HepG2 (cell line): ENCODE data around the gene DAPK1. TPM values are rescaled to one million over a fixed set of nuclear protein-coding genes. Genes with fewer than 3 reads are reported as not detected.

Experiments
- ATAC-seq: fragments of 200-7000 bp; cut with Tn5 transposase; 3 replicates; pipeline ENCODE4 v1.9.1; 2020; ENCODE audit warnings: mild to moderate bottlenecking, moderate library complexity
- BruUV-seq: library from RNA; stranded (reverse); fragments of 400-500 nt; replicated peaks from 2 replicates; lab custom pipeline; 2021; lab: Mats Ljungman, UMichigan
- CTCF ChIA-PET: fragments of 300-600 bp; formaldehyde crosslinking; extraction: SDS; loops from one replicate; lab custom pipeline; 2021; ENCODE audit warnings: low total read pairs, inconsistent platforms, low intra/inter-chr PET ratio; lab: Yijun Ruan, JAX
- POLR2A ChIA-PET: fragments of 350-600 bp; sonication (Branson Sonifier 250); formaldehyde crosslinking; loops from one replicate; lab custom pipeline; 2020; ENCODE audit warnings: antibody characterized with exemption, inconsistent platforms; lab: Yijun Ruan, JAX
- DNase-seq: peaks from one replicate; pipeline ENCODE4 v3.0.0-alpha.2; 2015; ENCODE audit warnings: low spot score
- FAIRE-seq: peaks from 3 replicates; lab custom pipeline; 2011; peaks lifted over from hg19 to GRCh38; lab: Jason Lieb, UNC
- H2AFZ ChIP-seq: one replicate; pipeline ENCODE4 v1.6.1; 2011; ENCODE audit warnings: low read length, inconsistent platforms
- H3K27ac ChIP-seq: fragments of 300-600 bp; 3 replicates; pipeline ENCODE4 v1.8.0; 2011; ENCODE audit warnings: mixed run types, mild to moderate bottlenecking, mixed read lengths, low read length, inconsistent platforms; ENCODE audit not compliant: insufficient read depth; ENCODE audit errors: extremely low read length
- H3K27me3 ChIP-seq, 2 experiments: fragments of 200-600 bp in 1 of 2; 2 replicates in 1 of 2; 3 replicates in 1 of 2; pipeline versions ENCODE4 v1.6.0 to v1.8.0; 2011; ENCODE audit warnings: low read length in 2 of 2, mild to moderate bottlenecking in 2 of 2, moderate library complexity in 2 of 2, inconsistent platforms in 1 of 2; ENCODE audit not compliant: insufficient read depth in 2 of 2, control insufficient read depth in 1 of 2
- H3K36me3 ChIP-seq, 2 experiments: fragments of 200-600 bp in 1 of 2; replicated peaks in 1 of 2; 2 replicates in 1 of 2; 3 replicates in 1 of 2; pipeline versions ENCODE4 v1.5.1 to v1.8.0; 2011; ENCODE audit warnings: low read length in 2 of 2, inconsistent platforms in 1 of 2; ENCODE audit not compliant: insufficient read depth in 2 of 2, control insufficient read depth in 1 of 2
- H3K4me1 ChIP-seq: 2 replicates; pipeline ENCODE4 v1.5.1; 2012; ENCODE audit warnings: low read length, inconsistent platforms; ENCODE audit not compliant: insufficient read depth
- H3K4me2 ChIP-seq: 2 replicates; pipeline ENCODE4 v1.6.0; 2011; ENCODE audit warnings: low read depth, low read length, inconsistent platforms
- H3K4me3 ChIP-seq, 3 experiments: fragments of 200-600 bp in 1 of 3; sonication (generic), shearing (Covaris generic) in 1 of 3; replicated peaks in 1 of 3; 2 replicates each; pipeline ENCODE4 v1.5.1; 2011 to 2016; ENCODE audit warnings: low read length in 3 of 3, inconsistent platforms in 2 of 3, low read depth in 2 of 3, mild to moderate bottlenecking in 2 of 3, control low read depth in 1 of 3, mixed read lengths in 1 of 3; ENCODE audit not compliant: insufficient read depth in 1 of 3
- H3K79me2 ChIP-seq: one replicate; pipeline ENCODE4 v1.6.1; 2011; ENCODE audit warnings: low read length, inconsistent platforms; ENCODE audit not compliant: insufficient read depth
- H3K9ac ChIP-seq: 2 replicates; pipeline ENCODE4 v1.6.0; 2011; ENCODE audit warnings: mild to moderate bottlenecking, low read depth, low read length, inconsistent platforms; ENCODE audit not compliant: insufficient read depth
- H3K9me3 ChIP-seq: 2 replicates; pipeline ENCODE4 v1.5.1; 2012; ENCODE audit warnings: mild to moderate bottlenecking, low read length
- H4K20me1 ChIP-seq: 2 replicates; pipeline ENCODE4 v1.6.0; 2011; ENCODE audit warnings: inconsistent platforms, mild to moderate bottlenecking, low read length, moderate library complexity; ENCODE audit not compliant: insufficient read depth
- GLI4 ChIP-seq: sonication (generic); formaldehyde crosslinking; IDR thresholded peaks from 2 replicates; pipeline ENCODE4 v1.5.1; 2020; ENCODE audit warnings: missing genetic modification reagents, mild to moderate bottlenecking, moderate library complexity, borderline replicate concordance
- GTF2F1 ChIP-seq: fragments of 150-350 bp; IDR thresholded peaks from 2 replicates; pipeline ENCODE4 v1.6.1; 2014; ENCODE audit warnings: low read length
- HNRNPUL1 ChIP-seq: fragments of 200-400 bp; formaldehyde crosslinking; IDR thresholded peaks from 2 replicates; pipeline ENCODE4 v1.6.1; 2017; ENCODE audit warnings: low read depth, mild to moderate bottlenecking, low read length, moderate library complexity
- KDM6A ChIP-seq: IDR thresholded peaks from 2 replicates; pipeline ENCODE4 v1.6.1; 2016; ENCODE audit warnings: low read depth
- MAFF ChIP-seq: IDR thresholded peaks from 2 replicates; pipeline ENCODE4 v1.6.1; 2011; ENCODE audit warnings: low read depth, low read length, improper control_type of control experiment
- MED13 ChIP-seq: sonication (generic); formaldehyde crosslinking; IDR thresholded peaks from 2 replicates; pipeline ENCODE4 v1.5.0; 2020; ENCODE audit warnings: missing genetic modification reagents
- ZNF136 ChIP-seq: sonication (generic); formaldehyde crosslinking; IDR thresholded peaks from 2 replicates; pipeline ENCODE4 v1.8.1; 2022; ENCODE audit warnings: low read depth, mild to moderate bottlenecking, moderate library complexity, missing genetic modification reagents
- ZNF18 ChIP-seq: sonication (generic); formaldehyde crosslinking; IDR thresholded peaks from 2 replicates; pipeline ENCODE4 v1.8.0; 2022; ENCODE audit warnings: mild to moderate bottlenecking, missing genetic modification reagents; ENCODE audit not compliant: insufficient replicate concordance
- ZNF253 ChIP-seq: sonication (generic); formaldehyde crosslinking; IDR thresholded peaks from 2 replicates; pipeline ENCODE4 v1.8.0; 2022; ENCODE audit warnings: mild to moderate bottlenecking, missing genetic modification reagents, borderline replicate concordance
- ZNF280D ChIP-seq: sonication (generic); formaldehyde crosslinking; IDR thresholded peaks from 2 replicates; pipeline ENCODE4 v1.5.1; 2020; ENCODE audit warnings: mild to moderate bottlenecking, missing genetic modification reagents
- ZNF619 ChIP-seq: sonication (generic); formaldehyde crosslinking; IDR thresholded peaks from 2 replicates; pipeline ENCODE4 v1.4.0; 2020; ENCODE audit warnings: mild to moderate bottlenecking, missing genetic modification reagents
- ZNF652 ChIP-seq: IDR thresholded peaks from 2 replicates; pipeline ENCODE4 v1.6.1; 2016; ENCODE audit warnings: low read depth, borderline replicate concordance
- ZNF670 ChIP-seq: sonication (generic); formaldehyde crosslinking; IDR thresholded peaks from 2 replicates; pipeline ENCODE4 v1.8.0; 2022; ENCODE audit warnings: mild to moderate bottlenecking, missing genetic modification reagents, borderline replicate concordance
- ZNF776 ChIP-seq: sonication (generic); formaldehyde crosslinking; IDR thresholded peaks from 2 replicates; pipeline ENCODE4 v1.4.0; 2020; ENCODE audit warnings: mild to moderate bottlenecking, missing genetic modification reagents
- WGBS: methylation state at CpG from one replicate; pipeline ENCODE4 v1.1.6; 2017; ENCODE audit warnings: low lambda C conversion rate; 5-methylcytosine and 5-hydroxymethylcytosine counted together
- in situ Hi-C: cut with HindIII; loops from 2 replicates; pipeline ENCODE4 v1.10.0; 2017; ENCODE audit warnings: low pct_unique_long_range_greater_than_20kb; ENCODE audit not compliant: extremely low pct_ligation_motif_present
- intact Hi-C: fragments of 100-400 bp; cut with micrococcal nuclease; formaldehyde crosslinking; loops from one replicate; pipeline ENCODE4 v1.10.0; 2022; ENCODE audit not compliant: unreplicated experiment
- polyA plus RNA-seq, 8 experiments: library from polyadenylated mRNA; depleted of rRNA in 3 of 8; stranded (reverse) in 7 of 8; unstranded in 1 of 8; fragments of >200 nt; fragmentation: Illumina TruSeq in 4 of 8; extraction: Trizol in 4 of 8; gene quantifications; 2 replicates each; pipeline versions ENCODE4 v1.2.1 to v1.2.3, GENCODE V29; 2011 to 2016; ENCODE audit warnings: low read depth in 4 of 8, missing spikeins in 1 of 8, mixed read lengths in 1 of 8; ENCODE audit not compliant: insufficient read depth in 1 of 8
- total RNA-seq, 5 experiments: library from RNA; depleted of rRNA; stranded (reverse); fragments of >200 nt; fragmentation: Illumina TruSeq; extraction: Trizol; gene quantifications; 2 replicates each; pipeline ENCODE4 v1.2.3, GENCODE V29; 2016; ENCODE audit warnings: low read depth in 1 of 5
- TF ChIP-seq, protein P1 (sequence below): IDR thresholded peaks from 2 replicates; pipeline ENCODE4 v1.6.1; 2012; ENCODE audit warnings: low read length, improper control_type of control experiment
- TF ChIP-seq, protein P2 (sequence below): sonication (generic); formaldehyde crosslinking; IDR thresholded peaks from 2 replicates; pipeline ENCODE4 v1.5.0; 2020; ENCODE audit warnings: missing genetic modification reagents
- TF ChIP-seq, protein P3 (sequence below): sonication (generic); formaldehyde crosslinking; IDR thresholded peaks from 2 replicates; pipeline ENCODE4 v1.4.0; 2020; ENCODE audit warnings: missing genetic modification reagents

Gene DAPK1
- total and polyA plus RNA-seq, 2 of the 13 experiments (the other 11 are each of a cell fraction or from before 2014, with no cell fraction given): 35.7 to 35.9 TPM

- Histone ChIP-seq H4K20me1 (no peaks in the 10 kb centered on the region), H3K27me3 (no peaks in the 10 kb centered on the region), H3K4me1 (0 out of 2 replicates have a peak, but pooled peaks cover 12% of the 10 kb centered on the region), H3K9ac (no peak overlapping the region), H2AFZ (no peak overlapping the region), H3K4me3 (no peak overlapping the region), H3K4me2 (no peak overlapping the region), H3K36me3 (peaks cover 15 to 63% of the 10 kb centered on the region in 2 experiments), H3K9me3 (no peaks in the 10 kb centered on the region), H3K27ac (no peak overlapping the region), H3K79me2 (no peaks in the 10 kb centered on the region)
- FAIRE-seq: no peak
- ChIA-PET CTCF (no interaction called here), POLR2A (no interaction called here)
- no peak for ATAC-seq
- no TSS peak for BruUV-seq
- DNase-seq: no peak
- intact Hi-C loops (no loop called here), in situ Hi-C loops (no loop called here)
- WGBS: 93% methylated on average over 4 of the region's 4 CpGs
- TF ChIP-seq MAFF (no peak), ZNF280D (CRISPR knock-in tag) (no peak), ZNF652 (CRISPR knock-in tag) (no peak), ZNF136 (CRISPR knock-in tag) (no peak), KDM6A (CRISPR knock-in tag) (no peak), GLI4 (CRISPR knock-in tag) (no peak), GTF2F1 (no peak), ZNF253 (CRISPR knock-in tag) (no peak), HNRNPUL1 (no peak), ZNF619 (CRISPR knock-in tag) (no peak), MED13 (CRISPR knock-in tag) (no peak), ZNF18 (CRISPR knock-in tag) (no peak), ZNF776 (CRISPR knock-in tag) (no peak), ZNF670 (CRISPR knock-in tag) (no peak)
- TF ChIP-seq, protein P1, sequence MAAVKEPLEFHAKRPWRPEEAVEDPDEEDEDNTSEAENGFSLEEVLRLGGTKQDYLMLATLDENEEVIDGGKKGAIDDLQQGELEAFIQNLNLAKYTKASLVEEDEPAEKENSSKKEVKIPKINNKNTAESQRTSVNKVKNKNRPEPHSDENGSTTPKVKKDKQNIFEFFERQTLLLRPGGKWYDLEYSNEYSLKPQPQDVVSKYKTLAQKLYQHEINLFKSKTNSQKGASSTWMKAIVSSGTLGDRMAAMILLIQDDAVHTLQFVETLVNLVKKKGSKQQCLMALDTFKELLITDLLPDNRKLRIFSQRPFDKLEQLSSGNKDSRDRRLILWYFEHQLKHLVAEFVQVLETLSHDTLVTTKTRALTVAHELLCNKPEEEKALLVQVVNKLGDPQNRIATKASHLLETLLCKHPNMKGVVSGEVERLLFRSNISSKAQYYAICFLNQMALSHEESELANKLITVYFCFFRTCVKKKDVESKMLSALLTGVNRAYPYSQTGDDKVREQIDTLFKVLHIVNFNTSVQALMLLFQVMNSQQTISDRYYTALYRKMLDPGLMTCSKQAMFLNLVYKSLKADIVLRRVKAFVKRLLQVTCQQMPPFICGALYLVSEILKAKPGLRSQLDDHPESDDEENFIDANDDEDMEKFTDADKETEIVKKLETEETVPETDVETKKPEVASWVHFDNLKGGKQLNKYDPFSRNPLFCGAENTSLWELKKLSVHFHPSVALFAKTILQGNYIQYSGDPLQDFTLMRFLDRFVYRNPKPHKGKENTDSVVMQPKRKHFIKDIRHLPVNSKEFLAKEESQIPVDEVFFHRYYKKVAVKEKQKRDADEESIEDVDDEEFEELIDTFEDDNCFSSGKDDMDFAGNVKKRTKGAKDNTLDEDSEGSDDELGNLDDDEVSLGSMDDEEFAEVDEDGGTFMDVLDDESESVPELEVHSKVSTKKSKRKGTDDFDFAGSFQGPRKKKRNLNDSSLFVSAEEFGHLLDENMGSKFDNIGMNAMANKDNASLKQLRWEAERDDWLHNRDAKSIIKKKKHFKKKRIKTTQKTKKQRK: no peak
- TF ChIP-seq, protein P2, sequence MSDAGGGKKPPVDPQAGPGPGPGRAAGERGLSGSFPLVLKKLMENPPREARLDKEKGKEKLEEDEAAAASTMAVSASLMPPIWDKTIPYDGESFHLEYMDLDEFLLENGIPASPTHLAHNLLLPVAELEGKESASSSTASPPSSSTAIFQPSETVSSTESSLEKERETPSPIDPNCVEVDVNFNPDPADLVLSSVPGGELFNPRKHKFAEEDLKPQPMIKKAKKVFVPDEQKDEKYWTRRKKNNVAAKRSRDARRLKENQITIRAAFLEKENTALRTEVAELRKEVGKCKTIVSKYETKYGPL (CRISPR knock-in tag): no peak
- TF ChIP-seq, protein P3, sequence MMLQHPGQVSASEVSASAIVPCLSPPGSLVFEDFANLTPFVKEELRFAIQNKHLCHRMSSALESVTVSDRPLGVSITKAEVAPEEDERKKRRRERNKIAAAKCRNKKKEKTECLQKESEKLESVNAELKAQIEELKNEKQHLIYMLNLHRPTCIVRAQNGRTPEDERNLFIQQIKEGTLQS (CRISPR knock-in tag): no peak
These were observed 202.2 kb downstream of the DAPK1 start for GRCh38 chr9:87699835-87700234.
